Kidney tubule cell (primary cell): ENCODE data around the gene PIK3CA.

ENCODE experiments used
- DNase-seq: peaks from one replicate; pipeline ENCODE4 v3.0.0-alpha.2; 2018; ENCODE audit warnings: low spot score

PIK3CA gene

DNA sequence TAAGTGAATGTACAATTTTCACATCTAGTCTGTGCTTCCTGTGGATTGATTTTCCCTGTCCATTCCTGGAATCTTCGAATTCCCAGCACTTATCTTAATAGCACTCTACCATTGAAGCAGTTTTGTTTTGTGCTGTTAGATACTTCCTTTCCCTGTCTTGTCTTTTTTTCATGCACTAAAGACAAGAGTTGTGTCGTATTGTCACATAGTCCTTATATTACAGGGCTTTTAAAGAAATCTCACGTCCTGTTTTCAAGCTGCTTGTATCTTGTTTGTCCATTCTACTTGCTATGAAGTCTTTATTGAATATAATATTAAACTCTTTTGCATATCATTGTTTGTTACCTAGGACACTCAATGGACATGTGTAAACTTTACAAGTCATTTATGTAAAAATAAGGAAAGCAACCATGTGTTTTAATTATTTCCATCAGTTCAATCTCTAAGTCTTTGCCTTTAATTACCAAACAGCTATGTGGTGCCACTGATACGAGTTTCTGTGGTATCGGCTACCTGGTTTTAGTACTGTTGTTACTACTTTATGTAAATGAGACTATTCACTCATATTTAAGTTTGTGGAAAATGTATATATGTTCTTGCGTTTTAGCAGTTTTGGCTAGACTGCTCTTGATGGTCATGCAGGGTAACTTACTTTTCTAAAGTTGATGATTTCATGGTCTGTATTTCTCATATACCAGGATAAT, 10.3 kb downstream of the PIK3CA start:
- DNase-seq: no peak

GRCh38 chr3:179163503-179163902, 15.3 kb downstream of the PIK3CA start:
- DNase-seq: no peak

DNA sequence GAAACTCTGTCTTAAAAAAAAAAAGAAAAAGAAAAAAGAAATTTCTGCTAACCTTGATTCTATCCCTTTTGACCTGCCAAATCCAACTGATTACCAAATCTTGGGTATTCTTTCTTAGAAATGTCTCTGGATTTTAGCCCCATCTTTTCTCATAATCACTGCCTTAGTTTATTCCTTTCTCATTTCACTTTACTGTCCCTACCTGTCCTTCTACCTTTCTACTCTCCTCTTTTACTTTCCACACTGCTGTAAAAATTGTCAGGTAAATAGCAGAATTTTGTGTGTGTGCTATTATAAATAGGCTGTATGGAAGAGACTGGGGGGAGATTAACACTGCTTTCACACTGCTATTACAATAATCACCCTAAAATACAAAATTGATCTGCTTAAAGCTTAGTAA, 16.7 kb downstream of the PIK3CA start:
- DNase-seq: no peak

DNA sequence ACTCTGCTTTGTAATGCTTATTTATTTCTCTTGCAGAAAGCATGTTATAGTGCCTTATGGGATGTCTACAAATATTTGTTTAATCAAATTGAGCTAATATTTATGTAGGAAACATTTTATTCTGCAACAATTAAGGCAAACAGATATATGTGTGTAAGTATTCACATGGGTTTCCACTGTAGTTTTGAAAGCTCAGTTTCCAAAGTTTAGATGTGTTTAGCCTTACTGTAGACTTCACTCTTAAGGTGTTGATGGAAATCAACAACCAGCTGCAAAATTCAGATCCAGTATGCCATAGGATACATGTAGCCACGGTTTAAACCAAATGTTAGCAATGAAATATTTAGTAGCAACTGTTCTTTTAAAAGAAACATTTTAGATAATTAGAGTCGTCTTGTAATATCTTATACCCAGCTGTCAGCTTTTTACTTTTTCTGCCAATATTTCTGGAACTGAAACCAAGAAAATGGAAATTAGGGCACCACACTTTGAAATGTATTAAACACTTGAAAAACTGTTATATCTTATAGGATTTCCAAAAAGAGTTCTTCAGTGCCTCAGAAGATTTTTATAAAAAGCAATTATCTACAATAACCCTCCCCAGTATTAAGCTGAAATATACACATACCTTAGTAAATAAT, 18.5 kb downstream of the PIK3CA start:
- no peak for DNase-seq

DNA sequence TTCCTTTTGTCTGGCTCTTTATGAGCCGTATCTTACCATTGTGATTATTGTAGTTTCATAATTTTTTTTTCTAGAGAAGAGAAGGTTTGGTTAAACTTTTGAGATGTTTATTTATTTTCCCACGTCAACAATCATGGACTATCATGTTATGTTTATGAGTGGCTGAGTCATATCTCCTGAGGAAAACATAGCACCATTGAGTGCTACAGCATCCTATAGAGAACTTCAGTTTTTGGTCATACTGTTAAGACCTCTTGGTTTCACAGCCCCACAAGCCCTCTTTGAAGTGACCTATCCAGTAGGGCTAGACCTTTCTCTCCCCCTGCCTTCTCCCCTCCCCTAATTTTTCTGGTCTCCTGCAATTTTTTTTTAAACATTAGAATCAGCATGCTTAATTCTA, 20.8 kb downstream of the PIK3CA start:
- no peak for DNase-seq

GRCh38 chr3:179172546-179172945, 24.4 kb downstream of the PIK3CA start:
- DNase-seq: no peak

DNA sequence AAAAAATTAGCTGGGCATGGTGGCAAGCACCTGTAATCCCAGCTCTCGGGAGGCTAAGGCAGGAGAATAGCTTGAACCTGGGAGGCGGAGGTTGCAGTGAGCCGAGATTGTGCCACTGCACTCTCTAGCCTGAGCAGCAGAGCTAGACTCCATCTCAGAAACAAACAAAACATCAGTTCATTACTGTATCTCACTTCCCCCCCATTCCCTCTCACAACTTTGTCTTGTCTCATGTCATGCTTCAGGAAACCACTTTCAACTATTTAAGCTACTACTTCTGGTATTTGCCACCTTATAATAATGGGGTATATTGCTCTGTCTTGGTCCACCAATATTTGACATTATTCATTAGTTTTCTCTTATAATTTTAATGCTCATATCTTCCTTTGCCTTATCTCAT, 26.2 kb downstream of the PIK3CA start:
- DNase-seq: no peak

DNA sequence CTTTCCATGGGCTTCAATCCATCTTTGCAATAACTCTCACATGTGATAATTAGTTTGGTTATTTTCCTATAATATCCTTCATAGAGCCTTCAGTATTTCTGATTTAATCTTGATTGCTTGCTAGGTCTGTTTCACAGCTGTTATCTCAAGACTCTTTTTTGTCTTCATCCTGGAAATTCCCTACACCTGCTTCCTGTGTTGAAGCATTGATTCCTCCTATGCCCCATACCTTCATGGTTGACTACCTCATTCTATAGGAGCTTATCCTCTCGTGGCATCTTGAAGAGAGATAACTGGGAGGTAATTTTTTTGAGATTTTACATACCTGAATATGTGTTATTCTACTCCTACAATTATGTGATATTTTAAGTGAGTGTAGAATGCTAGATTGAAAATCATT, 26.7 kb downstream of the PIK3CA start:
- DNase-seq: peak; percentile 5

DNA sequence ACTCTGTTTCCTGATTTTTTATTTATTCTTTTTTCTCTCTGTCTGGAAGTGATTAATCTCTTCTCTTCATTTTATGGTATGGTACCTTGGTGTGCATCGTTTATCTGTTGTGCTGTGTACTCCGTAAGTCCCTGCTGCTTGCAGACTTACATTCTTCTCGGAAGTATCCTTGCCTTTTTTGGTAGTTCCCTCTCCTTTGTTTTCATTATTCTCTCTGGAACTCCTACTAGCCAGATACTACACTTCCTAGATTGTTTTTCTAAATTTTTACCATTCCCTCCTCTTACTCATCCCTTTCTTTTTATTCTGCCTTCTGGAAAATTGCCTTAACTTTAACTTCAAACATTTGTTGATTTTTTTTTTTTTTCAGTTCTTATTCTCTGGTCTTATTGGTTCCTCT, 27.2 kb downstream of the PIK3CA start:
- no peak for DNase-seq

DNA sequence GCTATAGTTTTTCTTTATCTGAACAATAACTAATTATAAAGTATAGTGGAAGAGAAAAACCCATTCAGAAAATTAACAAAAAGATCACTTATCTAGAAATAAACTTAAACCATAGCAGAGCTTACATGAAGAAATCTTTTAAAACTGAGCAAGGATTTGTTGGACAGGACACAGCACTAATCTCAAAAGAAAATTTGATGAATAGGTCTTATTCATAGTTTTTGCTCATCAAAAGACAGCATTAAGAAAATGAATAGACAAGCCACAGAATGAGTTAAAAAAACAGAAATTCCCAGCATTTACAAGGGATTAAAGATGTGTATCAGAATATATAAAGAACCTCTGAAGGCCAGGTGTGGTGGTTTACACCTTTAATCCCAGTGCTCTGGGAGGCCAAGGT, 29.5 kb downstream of the PIK3CA start:
- no peak for DNase-seq

DNA sequence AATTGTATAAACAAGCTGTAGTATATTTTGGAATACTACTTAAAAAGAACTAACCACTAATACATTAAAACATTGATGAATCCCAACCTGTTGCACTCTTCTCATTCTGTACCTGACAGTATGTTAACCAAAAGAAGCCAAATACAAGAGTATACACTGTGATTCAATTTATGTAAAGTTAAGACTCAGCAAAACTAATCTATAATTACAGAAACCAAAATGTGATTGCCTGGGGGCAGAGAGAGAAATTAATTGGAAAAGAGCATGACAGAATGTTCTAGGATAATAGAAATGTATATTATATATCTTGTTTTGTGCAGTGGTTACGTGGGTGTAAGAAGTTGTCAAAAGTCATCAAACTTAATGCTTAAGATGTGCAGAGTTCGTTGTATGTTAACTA, 31.1 kb downstream of the PIK3CA start:
- DNase-seq: no peak

DNA sequence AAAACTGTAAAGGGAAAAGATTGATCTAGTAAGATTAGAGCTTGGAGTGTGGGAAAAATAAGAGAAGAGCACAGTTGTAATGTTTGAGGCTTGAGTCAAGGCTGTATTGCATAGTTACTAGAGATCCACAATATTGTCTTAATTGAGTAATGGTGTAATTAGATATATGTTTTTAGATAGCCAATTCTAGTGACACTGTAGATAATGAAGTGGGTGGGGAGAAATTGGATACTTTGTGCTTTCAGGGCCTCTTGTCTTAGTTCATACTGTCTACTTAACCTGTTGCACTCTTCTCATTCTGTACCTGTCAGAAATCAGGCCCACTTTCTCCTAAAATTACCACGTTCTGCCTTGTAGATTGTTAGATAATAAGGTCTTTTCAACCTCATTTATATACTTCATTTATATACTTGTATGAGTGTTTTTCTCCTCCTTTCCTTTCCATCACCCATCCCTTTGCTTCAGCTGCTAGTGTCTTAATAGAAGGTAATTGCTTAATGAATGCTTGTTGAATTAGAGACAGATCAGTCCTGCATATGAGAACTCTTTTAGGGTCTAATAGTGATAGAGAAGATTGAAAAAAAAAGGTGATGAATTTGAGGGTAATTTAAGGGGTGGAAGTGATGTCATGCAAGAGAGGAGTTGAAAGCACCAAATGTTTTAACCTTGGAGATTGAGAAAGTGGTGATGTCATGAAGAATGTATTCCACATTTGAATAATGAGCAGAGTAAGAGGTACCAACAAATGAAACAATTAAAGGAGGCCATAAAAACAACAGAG, 32.0 kb downstream of the PIK3CA start:
- peak; percentile 9 for DNase-seq

DNA sequence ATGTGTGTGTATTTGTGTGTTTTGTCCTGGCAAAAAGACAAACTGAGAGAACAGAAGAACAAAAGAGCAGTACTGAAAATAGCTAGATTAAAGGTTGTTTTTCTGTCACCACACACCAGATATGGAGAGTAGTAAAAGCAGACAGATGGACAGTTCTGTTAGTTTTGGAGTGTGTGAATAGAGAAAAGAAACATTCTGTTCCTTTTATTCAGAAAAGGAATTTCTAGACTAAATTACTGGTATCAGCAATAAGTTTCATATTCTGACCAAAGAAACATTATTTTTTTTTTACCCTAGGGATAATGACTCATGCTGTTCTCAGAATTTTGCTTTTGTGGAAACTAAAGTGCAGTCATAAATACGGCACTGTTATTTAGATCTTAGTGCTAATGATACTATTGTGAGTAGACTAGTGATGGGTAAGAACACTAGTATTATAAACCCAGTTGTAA, 32.9 kb downstream of the PIK3CA start:
- no peak for DNase-seq

DNA sequence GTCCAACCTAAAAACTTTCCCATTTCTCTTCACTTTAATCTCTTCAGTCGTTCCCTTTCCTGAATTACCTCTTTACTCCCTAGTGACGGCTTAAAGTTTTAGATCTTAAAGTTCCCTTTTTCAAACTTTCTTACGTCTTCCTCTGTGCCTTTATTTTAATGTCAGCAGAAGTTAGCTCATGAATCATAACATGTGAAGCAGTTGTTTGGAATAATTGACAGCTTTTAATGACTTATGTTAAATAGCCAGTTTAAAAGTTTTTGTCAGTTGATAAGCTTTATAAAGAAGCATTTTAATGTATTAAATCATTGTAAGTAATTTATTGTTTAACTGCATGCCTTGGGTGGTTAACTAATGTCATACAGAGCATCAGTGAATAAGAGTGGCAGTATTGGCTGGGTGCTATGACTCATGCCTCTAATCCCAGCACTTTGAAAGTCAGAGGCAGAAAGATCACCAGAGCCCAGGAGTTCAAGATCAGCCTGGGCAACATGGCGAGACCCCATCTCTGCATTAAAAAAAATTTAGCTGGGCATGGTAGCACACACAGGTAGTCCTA, 33.9 kb downstream of the PIK3CA start:
- DNase-seq: peak; percentile 47

DNA sequence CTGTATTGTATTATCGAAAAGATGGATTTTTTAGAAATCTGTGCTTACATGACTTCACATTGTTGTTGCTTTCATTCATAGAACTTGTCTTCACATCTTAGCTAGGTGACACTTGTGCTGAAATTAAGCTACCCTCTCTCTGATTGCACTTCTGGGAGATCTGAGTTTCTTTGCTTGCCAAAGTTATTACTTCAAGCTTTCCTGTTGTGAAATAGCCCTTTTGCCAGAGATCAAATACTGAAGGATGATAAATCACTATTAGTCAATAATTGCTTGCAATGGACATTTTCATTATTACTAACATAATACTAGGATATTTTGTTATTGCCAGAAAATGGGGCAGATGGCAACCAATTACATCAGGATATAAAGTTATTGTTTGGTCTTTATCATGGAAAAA, 34.7 kb downstream of the PIK3CA start:
- DNase-seq: no peak

DNA sequence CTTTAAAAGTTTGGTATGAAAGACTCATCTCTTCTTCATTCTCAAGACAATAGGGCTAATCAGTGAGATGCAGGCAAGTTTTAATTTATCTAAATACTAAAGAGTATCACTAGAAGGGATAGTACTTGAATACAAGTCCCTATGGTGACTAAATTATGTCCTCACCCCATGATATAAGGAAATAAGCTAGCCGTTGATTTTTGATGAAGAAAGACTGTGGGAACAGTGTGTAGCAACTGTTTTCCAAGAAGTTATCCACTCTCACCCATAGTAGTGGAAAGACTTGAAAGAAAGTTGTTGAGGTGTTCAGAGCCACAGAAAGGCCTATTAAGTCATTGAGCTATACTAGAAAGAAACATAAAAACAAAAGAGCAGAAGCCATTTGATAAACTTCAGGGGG, 36.7 kb downstream of the PIK3CA start:
- no peak for DNase-seq

GRCh38 chr3:179186426-179186825, 38.3 kb downstream of the PIK3CA start:
- no peak for DNase-seq

DNA sequence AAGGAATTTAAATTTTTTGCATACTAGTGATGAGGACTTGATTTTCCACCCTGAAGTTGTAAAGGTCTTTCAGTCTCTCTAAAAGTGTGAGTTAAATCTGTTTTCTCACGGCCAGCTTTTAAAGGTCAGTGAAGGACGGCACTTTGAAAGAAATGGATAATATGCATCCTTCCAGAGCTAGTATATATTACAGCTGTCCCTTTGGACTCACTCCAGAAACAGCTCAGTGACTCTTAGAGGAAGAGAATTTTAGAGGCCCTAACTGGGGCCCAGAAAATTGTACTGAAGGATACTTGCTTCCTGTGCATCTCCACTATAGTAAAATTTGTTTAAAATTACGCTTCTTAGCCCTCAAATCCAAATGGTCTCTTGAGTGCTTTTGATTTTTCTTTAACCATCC, 41.6 kb downstream of the PIK3CA start:
- DNase-seq: no peak

GRCh38 chr3:179190581-179190980, 42.4 kb downstream of the PIK3CA start:
- no peak for DNase-seq

GRCh38 chr3:179192542-179192941, 44.4 kb downstream of the PIK3CA start:
- no peak for DNase-seq

DNA sequence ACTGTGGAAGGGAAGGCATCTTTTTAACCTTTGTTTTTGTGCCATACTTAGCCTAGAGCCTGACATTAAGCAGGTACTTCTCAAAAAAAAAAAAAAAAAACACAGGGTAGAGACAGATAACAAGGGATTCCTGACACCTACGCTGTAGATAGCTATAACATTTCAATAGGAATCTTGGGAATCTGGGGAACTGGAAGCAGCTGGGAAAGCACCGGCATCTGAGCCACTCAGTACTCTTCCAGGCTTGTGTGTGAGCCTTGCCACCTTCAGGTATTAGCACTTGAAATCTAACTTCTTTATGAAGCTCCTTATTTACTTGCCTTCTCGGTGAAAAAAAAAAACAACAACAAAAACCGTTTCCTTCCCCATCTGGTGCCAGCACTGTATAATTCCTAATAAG, 46.8 kb downstream of the PIK3CA start:
- DNase-seq: no peak

DNA sequence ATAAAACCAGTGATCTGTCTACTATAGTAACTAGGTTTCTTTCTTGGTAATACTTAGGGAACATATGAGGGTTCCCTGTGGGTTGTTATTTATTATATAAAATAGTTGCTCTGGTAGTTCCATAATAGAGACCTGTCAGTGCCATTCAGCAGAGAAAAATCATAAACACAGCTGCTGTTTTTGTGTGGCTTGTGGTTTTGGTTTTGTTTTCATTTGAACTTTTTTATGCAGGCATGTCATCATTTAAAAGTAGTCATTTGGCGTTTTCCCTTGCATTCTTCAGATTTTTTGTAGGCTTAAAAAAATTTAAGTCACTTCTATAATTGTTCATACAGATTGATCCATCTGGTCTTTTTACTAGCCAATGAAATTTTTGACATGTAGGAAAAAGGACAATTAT, 47.9 kb downstream of the PIK3CA start:
- peak; percentile 37 for DNase-seq

DNA sequence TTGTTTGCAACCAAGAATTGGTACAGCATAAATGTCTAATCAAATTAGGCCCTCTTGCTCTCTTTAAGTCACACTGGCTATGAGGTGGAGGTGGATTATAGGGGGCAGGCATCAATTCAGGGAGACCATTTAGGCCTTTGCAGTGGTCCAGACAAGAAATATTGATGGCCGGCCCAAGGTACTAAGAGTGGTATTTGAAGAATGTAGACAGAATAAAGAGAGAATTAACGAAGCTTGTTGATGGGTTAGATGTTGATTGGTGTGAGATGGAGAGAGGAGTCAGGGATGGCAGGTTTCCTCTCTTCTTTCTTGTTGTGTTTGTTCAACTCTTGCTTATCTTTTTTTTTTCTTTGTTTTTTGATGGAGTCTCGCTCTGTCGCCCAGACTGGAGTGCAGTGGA, 48.5 kb downstream of the PIK3CA start:
- DNase-seq: no peak
